ENCODE measurements around the gene NCKAP5L. TPM values are rescaled to one million over a fixed set of nuclear protein-coding genes. Genes with fewer than 3 reads are reported as not detected.

Gene NCKAP5L
- total RNA-seq, 1 donor from 2014 or later: 23.2 TPM

GRCh38 chr12:49869816-49870500 is 41.7 kb upstream of the NCKAP5L start:
- TF ChIP-seq, protein P1, sequence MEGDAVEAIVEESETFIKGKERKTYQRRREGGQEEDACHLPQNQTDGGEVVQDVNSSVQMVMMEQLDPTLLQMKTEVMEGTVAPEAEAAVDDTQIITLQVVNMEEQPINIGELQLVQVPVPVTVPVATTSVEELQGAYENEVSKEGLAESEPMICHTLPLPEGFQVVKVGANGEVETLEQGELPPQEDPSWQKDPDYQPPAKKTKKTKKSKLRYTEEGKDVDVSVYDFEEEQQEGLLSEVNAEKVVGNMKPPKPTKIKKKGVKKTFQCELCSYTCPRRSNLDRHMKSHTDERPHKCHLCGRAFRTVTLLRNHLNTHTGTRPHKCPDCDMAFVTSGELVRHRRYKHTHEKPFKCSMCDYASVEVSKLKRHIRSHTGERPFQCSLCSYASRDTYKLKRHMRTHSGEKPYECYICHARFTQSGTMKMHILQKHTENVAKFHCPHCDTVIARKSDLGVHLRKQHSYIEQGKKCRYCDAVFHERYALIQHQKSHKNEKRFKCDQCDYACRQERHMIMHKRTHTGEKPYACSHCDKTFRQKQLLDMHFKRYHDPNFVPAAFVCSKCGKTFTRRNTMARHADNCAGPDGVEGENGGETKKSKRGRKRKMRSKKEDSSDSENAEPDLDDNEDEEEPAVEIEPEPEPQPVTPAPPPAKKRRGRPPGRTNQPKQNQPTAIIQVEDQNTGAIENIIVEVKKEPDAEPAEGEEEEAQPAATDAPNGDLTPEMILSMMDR (IDR thresholded peaks at IDR 0.05): no peak
- Histone ChIP-seq H3K27me3 (no peaks in the 10 kb centered on the region), H3K4me1 (peaks cover 28% of the 10 kb centered on the region), H3K27ac (peak overlapping the region; percentile 17), H3K9me3 (no peaks in the 10 kb centered on the region), H3K36me3 (no peaks in the 10 kb centered on the region), H3K4me3 (no peak overlapping the region)
- intact Hi-C loops (cut with DNase I): loop anchor here (10.0 kb wide), 1 partner anchor 185 kb away; the partner anchor contains the start of gene ASIC1
- ATAC-seq: no peak
- peak; percentile 50 for DNase-seq

- H3K4me1 ChIP-seq: peaks cover 28% of the 10 kb centered on the region
- no peaks in the 10 kb centered on the region for H3K9me3 ChIP-seq
- H3K36me3 ChIP-seq: no peaks in the 10 kb centered on the region
- H3K27ac ChIP-seq: peak overlapping the region; percentile 17
- ATAC-seq (peak; percentile 62), DNase-seq (peak; percentile 82)
- intact Hi-C loops (cut with DNase I): loop anchor here (10.0 kb wide), 1 partner anchor 186 kb away; the partner anchor contains the start of gene ASIC1
- TF ChIP-seq, protein P1 (IDR thresholded peaks at IDR 0.05): no peak
- H3K4me3 ChIP-seq: no peak overlapping the region
- no peaks in the 10 kb centered on the region for H3K27me3 ChIP-seq
Observed at GRCh38 chr12:49868952-49869815, 41.0 kb upstream of the NCKAP5L start.

DNA sequence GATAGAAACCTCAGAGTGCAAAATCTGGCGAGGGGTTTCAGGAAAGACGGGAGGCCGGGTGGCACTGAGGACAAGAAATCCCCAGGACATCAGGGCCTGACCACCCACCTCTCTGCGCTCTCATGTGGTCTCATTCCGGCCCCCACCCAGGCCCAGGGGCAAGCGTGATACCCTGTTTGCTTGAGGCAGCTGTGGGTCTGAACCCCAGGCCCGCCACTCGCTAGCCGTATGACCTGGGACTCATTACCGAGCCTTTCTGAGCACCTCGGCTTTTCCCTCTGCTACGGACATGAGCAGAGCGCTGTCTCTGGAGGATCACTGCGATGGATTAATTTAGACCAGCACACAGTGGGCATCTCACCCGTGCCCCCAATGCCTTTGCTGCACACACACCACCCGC is 40.2 kb upstream of the NCKAP5L start:
- intact Hi-C loops (cut with DNase I): loop anchor here (10.0 kb wide), 1 partner anchor 186 kb away; the partner anchor contains the start of gene ASIC1
- TF ChIP-seq, protein P1 (IDR thresholded peaks at IDR 0.05): no peak
- H3K9me3 ChIP-seq: no peaks in the 10 kb centered on the region
- peak; percentile 57 for DNase-seq
- no peak overlapping the region for H3K4me3 ChIP-seq
- no peaks in the 10 kb centered on the region for H3K36me3 ChIP-seq
- no peaks in the 10 kb centered on the region for H3K27me3 ChIP-seq
- H3K27ac ChIP-seq: no peak overlapping the region
- no peak for ATAC-seq
- peaks cover 28% of the 10 kb centered on the region for H3K4me1 ChIP-seq

GRCh38 chr12:49867570-49868341 is 39.5 kb upstream of the NCKAP5L start:
- TF ChIP-seq, protein P1 (IDR thresholded peaks at IDR 0.05): no peak
- intact Hi-C loops (cut with DNase I): loop anchor here (10.0 kb wide), 1 partner anchor 187 kb away; the partner anchor contains the start of gene ASIC1
- Histone ChIP-seq H3K4me1 (peaks cover 24% of the 10 kb centered on the region), H3K9me3 (no peaks in the 10 kb centered on the region), H3K36me3 (no peaks in the 10 kb centered on the region), H3K27ac (peak overlapping the region; percentile 59), H3K27me3 (no peaks in the 10 kb centered on the region), H3K4me3 (no peak overlapping the region)
- DNase-seq (peak; percentile 59), ATAC-seq (peak; percentile 64)
